Measurements from ENCODE around the gene DDOST. TPM values are rescaled to one million over a fixed set of nuclear protein-coding genes. Genes with fewer than 3 reads are reported as not detected.

DDOST gene
- 100 to 1,000 TPM; 165 to 180 TPM for total RNA-seq

GRCh38 chr1:20661207-20662109 is at the start of gene DDOST:
Gene DDOST, minus strand, starts transcription at chr1:20661369. Its CDS starts 19 bp downstream, at chr1:20661350.
- H3K27me3 Mint-ChIP-seq = no peaks in the 10 kb centered on the region
- peak; percentile 98 for DNase-seq
- ChIA-PET CTCF (interaction anchor here (0.7 to 2.0 kb wide), 10 partner anchors 10 to 534 kb away, joined by 3 to 14 read pairs (median 4); partner anchors contain the start of gene PINK1), POLR2A (no interaction called here)
- intact Hi-C loops (cut with micrococcal nuclease) = loop anchor here (2.0 to 5.0 kb wide), 3 partner anchors 71 to 631 kb away; partner anchors contain the start of genes ECE1, HP1BP3 and SH2D5
- no peaks in the 10 kb centered on the region for H3K9me3 Mint-ChIP-seq
- H3K4me3 Mint-ChIP-seq = peak within 1 kb of the TSS; percentile 100
- peak within 1 kb of the TSS; percentile 98 for H3K27ac Mint-ChIP-seq
- peaks cover 46% of the 10 kb centered on the region for H3K4me1 Mint-ChIP-seq (ENCODE audit: low read depth)
- peaks cover 28% of the 10 kb centered on the region for H3K36me3 Mint-ChIP-seq

GRCh38 chr1:20710469-20711284 is 49.5 kb upstream of the DDOST start:
- no peaks in the 10 kb centered on the region for H3K9me3 Mint-ChIP-seq
- CTCF ChIA-PET = interaction anchor here (0.8 to 1.2 kb wide), 2 partner anchors 14 to 135 kb away, joined by 3 read pairs; no protein-coding TSS in a partner anchor
- H3K27ac Mint-ChIP-seq = no peak overlapping the region
- POLR2A ChIA-PET = no interaction called here
- H3K27me3 Mint-ChIP-seq = peaks cover 2% of the 10 kb centered on the region
- no peak overlapping the region for H3K4me3 Mint-ChIP-seq
- no peaks in the 10 kb centered on the region for H3K36me3 Mint-ChIP-seq
- H3K4me1 Mint-ChIP-seq (ENCODE audit: low read depth) = no peaks in the 10 kb centered on the region
- no peak for DNase-seq
- intact Hi-C loops (cut with micrococcal nuclease) = loop anchor here (10.0 kb wide), 1 partner anchor 464 kb away; the partner anchor contains the start of gene EIF4G3

GRCh38 chr1:20709868-20710267 is 48.7 kb upstream of the DDOST start:
- Mint-ChIP-seq H3K9me3 (no peaks in the 10 kb centered on the region), H3K4me1 (ENCODE audit: low read depth) (no peaks in the 10 kb centered on the region), H3K27ac (no peak overlapping the region), H3K4me3 (no peak overlapping the region), H3K27me3 (peaks cover under 1% of the 10 kb centered on the region), H3K36me3 (no peaks in the 10 kb centered on the region)
- intact Hi-C loops (cut with micrococcal nuclease) = loop anchor here (10.0 kb wide), 1 partner anchor 465 kb away; the partner anchor contains the start of gene EIF4G3
- POLR2A ChIA-PET = no interaction called here
- CTCF ChIA-PET = interaction anchor here (0.8 to 1.2 kb wide), 2 partner anchors 13 to 134 kb away, joined by 3 read pairs; no protein-coding TSS in a partner anchor
- DNase-seq = no peak

DNA sequence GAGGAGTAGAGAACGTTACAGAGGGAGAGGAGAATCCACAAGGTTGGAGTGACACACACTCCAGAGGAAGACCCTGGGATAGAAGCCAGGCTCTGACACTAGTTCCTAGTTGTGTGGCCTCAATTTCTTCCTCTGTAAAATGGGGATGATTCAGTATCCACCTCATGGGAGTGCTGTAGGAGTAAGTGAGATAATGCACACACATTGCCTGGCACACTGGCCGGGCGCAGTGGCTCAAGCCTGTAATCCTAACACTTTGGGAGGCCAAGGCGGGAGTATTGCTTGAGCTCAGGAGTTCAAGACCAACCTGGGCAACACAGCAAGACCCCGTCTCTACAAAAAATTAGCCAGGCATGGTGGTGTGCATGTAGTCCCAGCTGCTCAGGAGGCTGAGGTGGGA is 47.7 kb upstream of the DDOST start:
- Mint-ChIP-seq H3K27me3 (no peaks in the 10 kb centered on the region), H3K27ac (no peak overlapping the region), H3K4me1 (ENCODE audit: low read depth) (no peaks in the 10 kb centered on the region), H3K4me3 (no peak overlapping the region), H3K36me3 (no peaks in the 10 kb centered on the region), H3K9me3 (no peaks in the 10 kb centered on the region)
- POLR2A ChIA-PET = no interaction called here
- DNase-seq = no peak
- intact Hi-C loops (cut with micrococcal nuclease) = no loop called here
- CTCF ChIA-PET = interaction anchor here (2.9 kb wide), 1 partner anchor 12 kb away, joined by 19 read pairs; no protein-coding TSS in a partner anchor

GRCh38 chr1:20708057-20708456 is 46.9 kb upstream of the DDOST start:
- ChIA-PET CTCF (interaction anchor here (1.3 to 2.9 kb wide), 2 partner anchors 11 to 487 kb away, joined by 4 to 19 read pairs; no protein-coding TSS in a partner anchor), POLR2A (no interaction called here)
- DNase-seq = no peak
- no peak overlapping the region for H3K27ac Mint-ChIP-seq
- H3K4me3 Mint-ChIP-seq = no peak overlapping the region
- intact Hi-C loops (cut with micrococcal nuclease) = no loop called here
- no peaks in the 10 kb centered on the region for H3K27me3 Mint-ChIP-seq
- no peaks in the 10 kb centered on the region for H3K9me3 Mint-ChIP-seq
- H3K4me1 Mint-ChIP-seq (ENCODE audit: low read depth) = no peaks in the 10 kb centered on the region
- H3K36me3 Mint-ChIP-seq = no peaks in the 10 kb centered on the region

- POLR2A ChIA-PET = no interaction called here
- CTCF ChIA-PET = interaction anchor here (0.6 to 2.9 kb wide), 4 partner anchors 10 to 488 kb away, joined by 3 to 19 read pairs (median 4); no protein-coding TSS in a partner anchor
- no peaks in the 10 kb centered on the region for H3K27me3 Mint-ChIP-seq
- H3K36me3 Mint-ChIP-seq = no peaks in the 10 kb centered on the region
- intact Hi-C loops (cut with micrococcal nuclease) = no loop called here
- no peaks in the 10 kb centered on the region for H3K4me1 Mint-ChIP-seq (ENCODE audit: low read depth)
- no peaks in the 10 kb centered on the region for H3K9me3 Mint-ChIP-seq
- DNase-seq = no peak
- no peak overlapping the region for H3K4me3 Mint-ChIP-seq
- no peak overlapping the region for H3K27ac Mint-ChIP-seq
Measured at GRCh38 chr1:20706841-20707240, 45.7 kb upstream of the DDOST start.

DNA sequence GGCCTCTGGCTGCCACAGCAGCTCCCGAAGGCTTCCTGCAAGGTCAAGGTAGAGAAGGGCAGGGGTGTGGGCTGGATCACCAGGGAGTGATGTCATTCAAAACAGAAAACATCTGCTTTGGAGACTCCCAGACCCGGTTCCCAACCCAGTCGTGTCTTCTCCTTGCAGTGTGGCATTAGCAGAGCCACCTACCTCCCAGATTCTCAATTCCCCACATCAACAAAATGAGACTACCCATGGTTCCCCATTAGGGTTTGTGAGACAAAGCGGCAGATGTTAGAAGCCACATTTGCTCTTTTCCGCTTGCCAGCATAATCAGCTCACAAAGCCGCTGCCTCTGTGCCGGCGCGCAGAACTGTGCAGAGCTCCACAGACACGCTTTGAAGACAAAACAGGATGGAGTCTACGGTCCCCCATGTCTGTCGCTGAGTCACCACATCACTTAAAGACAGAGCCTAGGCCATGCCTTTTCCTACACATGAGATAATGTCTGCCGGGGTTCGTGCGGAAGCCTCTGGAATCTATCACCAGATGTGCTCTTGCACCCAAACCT is 44.1 kb upstream of the DDOST start:
- Mint-ChIP-seq H3K27me3 (no peaks in the 10 kb centered on the region), H3K4me3 (no peak overlapping the region), H3K36me3 (no peaks in the 10 kb centered on the region), H3K27ac (no peak overlapping the region), H3K4me1 (ENCODE audit: low read depth) (no peaks in the 10 kb centered on the region), H3K9me3 (no peaks in the 10 kb centered on the region)
- intact Hi-C loops (cut with micrococcal nuclease) = no loop called here
- ChIA-PET CTCF (no interaction called here), POLR2A (no interaction called here)
- no peak for DNase-seq

GRCh38 chr1:20704390-20705202 is 43.4 kb upstream of the DDOST start:
- Mint-ChIP-seq H3K9me3 (no peaks in the 10 kb centered on the region), H3K27ac (no peak overlapping the region), H3K36me3 (no peaks in the 10 kb centered on the region), H3K27me3 (no peaks in the 10 kb centered on the region), H3K4me1 (ENCODE audit: low read depth) (no peaks in the 10 kb centered on the region), H3K4me3 (no peak overlapping the region)
- no peak for DNase-seq
- ChIA-PET POLR2A (no interaction called here), CTCF (no interaction called here)
- intact Hi-C loops (cut with micrococcal nuclease) = no loop called here

DNA sequence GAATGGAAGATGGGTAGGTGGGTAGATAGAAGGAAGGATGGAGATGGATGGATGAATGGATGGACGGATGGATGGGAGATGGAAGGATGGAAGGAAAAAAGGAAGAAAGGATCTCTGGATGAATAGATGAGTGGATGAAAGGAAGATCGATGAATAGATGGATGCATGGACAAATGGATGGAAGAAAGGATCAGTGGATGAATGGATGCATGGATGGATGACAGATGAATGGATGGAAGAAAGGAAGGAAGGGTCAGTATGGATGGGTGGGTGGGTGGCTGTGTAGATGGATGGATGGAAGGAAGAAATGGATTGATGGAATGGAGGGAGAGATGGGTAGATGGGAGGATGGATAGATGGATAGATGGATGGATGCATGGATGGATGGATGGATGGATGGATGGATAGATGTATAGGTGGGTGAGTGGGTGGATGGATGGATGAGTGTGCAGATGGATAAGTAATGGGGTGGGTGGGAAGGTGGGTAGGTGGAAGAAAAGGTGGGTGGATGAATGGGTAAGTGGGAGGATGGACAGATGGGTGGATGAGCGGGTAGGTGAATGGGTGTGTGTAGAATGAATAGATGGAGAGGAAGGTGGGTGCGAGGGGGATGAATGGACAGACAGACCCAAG is 42.1 kb upstream of the DDOST start:
- no peaks in the 10 kb centered on the region for H3K4me1 Mint-ChIP-seq (ENCODE audit: low read depth)
- H3K36me3 Mint-ChIP-seq = no peaks in the 10 kb centered on the region
- H3K9me3 Mint-ChIP-seq = no peaks in the 10 kb centered on the region
- intact Hi-C loops (cut with micrococcal nuclease) = no loop called here
- no peak overlapping the region for H3K27ac Mint-ChIP-seq
- DNase-seq = no peak
- POLR2A ChIA-PET = no interaction called here
- no peaks in the 10 kb centered on the region for H3K27me3 Mint-ChIP-seq
- CTCF ChIA-PET = no interaction called here
- H3K4me3 Mint-ChIP-seq = no peak overlapping the region

- DNase-seq = no peak
- Mint-ChIP-seq H3K27me3 (no peaks in the 10 kb centered on the region), H3K27ac (no peak overlapping the region), H3K4me1 (ENCODE audit: low read depth) (no peaks in the 10 kb centered on the region), H3K4me3 (no peak overlapping the region), H3K36me3 (no peaks in the 10 kb centered on the region), H3K9me3 (no peaks in the 10 kb centered on the region)
- POLR2A ChIA-PET = no interaction called here
- CTCF ChIA-PET = no interaction called here
- intact Hi-C loops (cut with micrococcal nuclease) = no loop called here
Measured at GRCh38 chr1:20702416-20702815, 41.2 kb upstream of the DDOST start.

- no peak overlapping the region for H3K27ac Mint-ChIP-seq
- no peaks in the 10 kb centered on the region for H3K27me3 Mint-ChIP-seq
- POLR2A ChIA-PET = no interaction called here
- no peaks in the 10 kb centered on the region for H3K36me3 Mint-ChIP-seq
- peaks cover 2% of the 10 kb centered on the region for H3K4me1 Mint-ChIP-seq (ENCODE audit: low read depth)
- no peak overlapping the region for H3K4me3 Mint-ChIP-seq
- intact Hi-C loops (cut with micrococcal nuclease) = no loop called here
- no peak for DNase-seq
- CTCF ChIA-PET = no interaction called here
- no peaks in the 10 kb centered on the region for H3K9me3 Mint-ChIP-seq
Measured at GRCh38 chr1:20701847-20702246, 40.7 kb upstream of the DDOST start.

Measured in activated CD4-positive, alpha-beta memory T cell treated with anti-CD3 and anti-CD28 coated beads for 36 hours (primary cell).